Endodermal cell (in vitro differentiated cells): Measurements from ENCODE around the gene APOL4. TPM values are rescaled to one million over a fixed set of nuclear protein-coding genes. Genes with fewer than 3 reads are reported as not detected.

Source experiments
- DNase-seq: peaks from one replicate; pipeline ENCODE4 v3.0.0-alpha.2; 2017
- H3K27ac ChIP-seq: 2 replicates; pipeline ENCODE4 v1.5.1; 2013; ENCODE audit warnings: mild to moderate bottlenecking, low read depth, low read length, moderate library complexity
- H3K27me3 ChIP-seq: 2 replicates; pipeline ENCODE4 v1.6.1; 2013; ENCODE audit warnings: mild to moderate bottlenecking, low read length, moderate library complexity; ENCODE audit not compliant: insufficient read depth, control insufficient read depth, poor library complexity, severe bottlenecking
- H3K36me3 ChIP-seq: 2 replicates; pipeline ENCODE4 v1.7.0; 2013; ENCODE audit warnings: mild to moderate bottlenecking, low read length, moderate library complexity; ENCODE audit not compliant: control insufficient read depth, insufficient read depth
- H3K4me1 ChIP-seq: one replicate; pipeline ENCODE4 v1.7.0; 2013; ENCODE audit warnings: low read length; ENCODE audit not compliant: control insufficient read depth, insufficient read depth
- H3K4me3 ChIP-seq: 2 replicates; pipeline ENCODE4 v1.5.1; 2013; ENCODE audit warnings: mild to moderate bottlenecking, low read length, moderate library complexity
- H3K9ac ChIP-seq: 2 replicates; pipeline ENCODE4 v1.6.1; 2013; ENCODE audit warnings: mild to moderate bottlenecking, low read length, moderate library complexity; ENCODE audit not compliant: poor library complexity, severe bottlenecking; ENCODE audit errors: extremely low read depth
- H3K9me3 ChIP-seq: 2 replicates; pipeline ENCODE4 v1.6.1; 2013; ENCODE audit warnings: mild to moderate bottlenecking, low read length, moderate library complexity; ENCODE audit not compliant: control insufficient read depth
- H3K27ac Mint-ChIP-seq: 2 replicates; pipeline ENCODE4 v1.8.0; 2020; ENCODE audit warnings: mixed read lengths
- H3K27me3 Mint-ChIP-seq: 2 replicates; pipeline ENCODE4 v1.8.0; 2021; ENCODE audit warnings: mild to moderate bottlenecking, mixed read lengths; ENCODE audit not compliant: insufficient read depth
- H3K36me3 Mint-ChIP-seq: 2 replicates; pipeline ENCODE4 v1.8.0; 2020; ENCODE audit warnings: low read depth, mixed read lengths
- H3K4me1 Mint-ChIP-seq: 2 replicates; pipeline ENCODE4 v1.8.0; 2020; ENCODE audit warnings: mixed read lengths
- H3K4me3 Mint-ChIP-seq: 2 replicates; pipeline ENCODE4 v1.8.0; 2020; ENCODE audit warnings: mild to moderate bottlenecking, moderate library complexity, mixed read lengths
- H3K9me3 Mint-ChIP-seq: 2 replicates; pipeline ENCODE4 v1.8.0; 2020; ENCODE audit warnings: mild to moderate bottlenecking, mixed read lengths
- CTCF ChIP-seq: fragments of 200-600 bp; sonication (generic); conservative IDR thresholded peaks from 2 replicates; pipeline ENCODE4 v1.5.0; 2021; ENCODE audit warnings: antibody characterized with exemption, mild to moderate bottlenecking
- WGBS, 2 experiments: methylation state at CpG; one replicate each; pipeline versions ENCODE4 v1.1.5 to v1.1.7; 2013; ENCODE audit warnings: missing lambda C conversion rate in 2 of 2, mixed read lengths in 1 of 2; ENCODE audit not compliant: insufficient coverage in 1 of 2, insufficient read length in 1 of 2; 5-methylcytosine and 5-hydroxymethylcytosine counted together
- total RNA-seq, 2 donors: library from RNA; stranded (reverse); fragmentation: NEBNext Ultra II Directional in 1 of 2; extraction: Animal tissue kit (Norgen Biotek cat#: 25700) in 1 of 2; gene quantifications; 2 replicates in 1 of 2; 3 replicates in 1 of 2; pipeline ENCODE4 v1.2.1, GENCODE V29; 2021

Gene APOL4
- total RNA-seq, 2 donors from 2014 or later: not detected

GRCh38 chr22:36171941-36172340, 29.7 kb downstream of the APOL4 start:
- Histone ChIP-seq H3K9me3 (peaks cover 42% of the 10 kb centered on the region), H3K27ac (no peak overlapping the region), H3K4me1 (peaks cover 3% of the 10 kb centered on the region), H3K27me3 (no peaks in the 10 kb centered on the region), H3K4me3 (peak overlapping the region; percentile 48), H3K36me3 (no peaks in the 10 kb centered on the region), H3K9ac (no peak overlapping the region)
- DNase-seq: peak; percentile 80
- no peak for TF ChIP-seq CTCF
- 13 to 20% methylated on average over 2 of the region's 3 CpGs for WGBS, 2 experiments
- H3K27me3 Mint-ChIP-seq: no peaks in the 10 kb centered on the region
- H3K4me3 Mint-ChIP-seq: peak overlapping the region; percentile 6
- H3K27ac Mint-ChIP-seq: no peak overlapping the region
- peaks cover 35% of the 10 kb centered on the region for H3K9me3 Mint-ChIP-seq
- peaks cover 5% of the 10 kb centered on the region for H3K4me1 Mint-ChIP-seq
- peaks cover 6% of the 10 kb centered on the region for H3K36me3 Mint-ChIP-seq

- no peaks in the 10 kb centered on the region for H3K36me3 ChIP-seq
- H3K27me3 Mint-ChIP-seq: no peaks in the 10 kb centered on the region
- H3K27ac ChIP-seq: no peak overlapping the region
- TF ChIP-seq CTCF: no peak
- peaks cover 37% of the 10 kb centered on the region for H3K9me3 ChIP-seq
- H3K4me1 Mint-ChIP-seq: peaks cover 39% of the 10 kb centered on the region
- H3K27me3 ChIP-seq: no peaks in the 10 kb centered on the region
- H3K4me1 ChIP-seq: peaks cover 18% of the 10 kb centered on the region
- no peak for DNase-seq
- H3K9me3 Mint-ChIP-seq: peaks cover 29% of the 10 kb centered on the region
- H3K4me3 Mint-ChIP-seq: no peak overlapping the region
- H3K4me3 ChIP-seq: no peak overlapping the region
- 88% methylated on average over 10 of the region's 10 CpGs for WGBS, 2 experiments
- no peak overlapping the region for H3K9ac ChIP-seq
- no peak overlapping the region for H3K27ac Mint-ChIP-seq
- peaks cover 6% of the 10 kb centered on the region for H3K36me3 Mint-ChIP-seq
Observed at GRCh38 chr22:36166518-36167220, 34.9 kb downstream of the APOL4 start.

- Mint-ChIP-seq H3K4me3 (no peak overlapping the region), H3K27me3 (no peaks in the 10 kb centered on the region), H3K9me3 (peaks cover 27% of the 10 kb centered on the region), H3K4me1 (peaks cover 44% of the 10 kb centered on the region), H3K27ac (no peak overlapping the region), H3K36me3 (peaks cover 6% of the 10 kb centered on the region)
- H3K27ac ChIP-seq: no peak overlapping the region
- H3K4me1 ChIP-seq: peaks cover 20% of the 10 kb centered on the region
- H3K27me3 ChIP-seq: no peaks in the 10 kb centered on the region
- DNase-seq: no peak
- no peak overlapping the region for H3K9ac ChIP-seq
- peaks cover 37% of the 10 kb centered on the region for H3K9me3 ChIP-seq
- TF ChIP-seq CTCF: no peak
- no peak overlapping the region for H3K4me3 ChIP-seq
- no peaks in the 10 kb centered on the region for H3K36me3 ChIP-seq
- 93 to 100% methylated on average over 3 of the region's 3 CpGs for WGBS, 2 experiments
Observed at GRCh38 chr22:36166086-36166485, 35.5 kb downstream of the APOL4 start.
